GM10248 (cell line): ENCODE measurements around the gene DMRT1.

Experiments used
- CTCF ChIA-PET: fragments of 300-600 bp; sonication (Branson Sonifier 250); formaldehyde crosslinking; extraction: SDS; loops from one replicate; lab custom pipeline; 2021; ENCODE audit warnings: antibody characterized with exemption; lab: Yijun Ruan, JAX
- POLR2A ChIA-PET: fragments of 350-650 bp; sonication (Branson Sonifier 250); formaldehyde crosslinking; extraction: SDS; loops from one replicate; lab custom pipeline; 2020; ENCODE audit warnings: antibody characterized with exemption; lab: Yijun Ruan, JAX
- DNase-seq: peaks from one replicate; pipeline ENCODE4 v3.0.0; 2012; ENCODE audit errors: extremely low spot score
- CTCF ChIP-seq: IDR thresholded peaks from 2 replicates; pipeline ENCODE4 v1.5.1; 2012; ENCODE audit warnings: mild to moderate bottlenecking, low read depth; ENCODE audit errors: extremely low read depth, missing control alignments, control extremely low read depth

DMRT1 gene

DNA sequence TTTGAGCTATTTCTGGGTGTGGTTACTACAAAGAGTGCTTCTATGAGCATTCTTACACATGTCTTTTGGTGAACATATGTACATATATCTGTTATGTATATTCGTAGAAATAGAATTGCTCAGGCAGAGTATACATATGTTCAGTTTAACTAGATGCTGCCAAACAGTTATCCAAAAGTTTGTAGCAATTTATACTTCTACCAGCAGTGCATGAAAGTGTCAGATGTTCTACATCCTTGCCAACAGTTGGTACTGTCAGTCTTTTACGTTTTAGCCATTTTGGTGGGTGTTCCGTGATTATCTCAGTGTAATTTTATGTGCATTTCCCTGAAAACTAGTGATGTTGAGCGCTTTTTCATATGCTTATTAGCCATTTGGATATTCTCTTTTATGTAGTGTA, 172.7 kb downstream of the DMRT1 start:
- no peak for DNase-seq
- no peak for TF ChIP-seq CTCF
- POLR2A ChIA-PET = no interaction called here
- CTCF ChIA-PET = no interaction called here

DNA sequence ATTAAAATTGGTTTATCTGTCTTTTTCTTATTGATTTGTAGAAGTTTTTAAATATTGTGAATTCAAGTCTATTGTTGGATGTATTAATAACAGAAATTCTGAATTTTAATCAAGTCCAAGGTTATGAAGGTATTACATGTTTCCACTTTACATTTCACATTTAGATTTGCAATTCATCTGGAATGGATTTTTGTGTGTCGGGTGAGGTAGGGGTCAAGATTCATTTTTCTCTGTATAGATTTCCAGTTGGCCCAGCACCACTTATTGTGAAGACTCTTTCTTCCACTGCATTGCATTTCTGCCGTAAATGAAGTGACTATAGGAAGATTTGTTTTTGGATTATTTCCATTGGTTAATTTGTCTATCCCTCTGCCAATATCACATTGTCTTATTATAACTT, 173.1 kb downstream of the DMRT1 start:
- TF ChIP-seq CTCF = no peak
- DNase-seq = no peak
- CTCF ChIA-PET = no interaction called here
- POLR2A ChIA-PET = no interaction called here

DNA sequence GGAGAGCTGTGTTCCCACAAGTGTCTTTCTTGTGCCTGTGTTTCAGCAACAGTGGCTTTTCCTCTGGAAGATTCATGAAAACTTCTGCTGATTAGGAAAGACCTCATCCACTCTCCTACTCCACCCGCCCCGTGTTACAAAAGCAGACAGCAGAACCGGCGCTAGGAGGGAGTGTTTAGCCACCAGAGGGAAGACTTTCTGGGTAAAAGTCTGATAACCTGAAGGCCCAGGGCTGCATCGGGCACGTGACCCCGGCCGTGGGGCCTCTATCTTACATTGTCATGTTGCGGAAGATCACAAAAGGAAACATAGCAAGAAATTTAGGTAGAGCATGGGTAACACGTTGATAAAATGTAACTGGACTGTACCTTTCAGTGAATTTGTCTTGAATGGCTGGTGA, 176.6 kb downstream of the DMRT1 start:
- DNase-seq = peak; percentile 20
- POLR2A ChIA-PET = no interaction called here
- TF ChIP-seq CTCF = peak; percentile 29
- CTCF ChIA-PET = interaction anchor here (1.1 to 2.8 kb wide), 2 partner anchors 8 to 13 kb away, joined by 3 to 24 read pairs; no protein-coding TSS in a partner anchor
